Tibial artery (tissue), 4 donors: ENCODE results near the gene HLA-F.

Experiments used
- DNase-seq, 2 donors: peaks; one replicate each; pipeline ENCODE4 v3.0.0-alpha.2; 2019
- H3K27ac ChIP-seq, 2 donors: fragments of 200-600 bp; sonication (generic) in 1 of 2; 1 replicate in 1 of 2; 2 replicates in 1 of 2; pipeline ENCODE4 v1.5.1; 2018 to 2019; ENCODE audit warnings: mild to moderate bottlenecking in 1 of 2
- H3K27me3 ChIP-seq, 2 donors: fragments of 200-600 bp; sonication (generic) in 1 of 2; one replicate each; pipeline versions ENCODE4 v1.5.1 to v1.6.0; 2016 to 2019
- H3K36me3 ChIP-seq, 3 donors: fragments of 200-600 bp; sonication (generic) in 2 of 3; one replicate each; pipeline ENCODE4 v1.5.1; 2016 to 2019; ENCODE audit warnings: mild to moderate bottlenecking in 2 of 3
- H3K4me1 ChIP-seq, 4 donors: fragments of 200-600 bp; sonication (generic) in 2 of 4; 1 replicate in 3 of 4; 2 replicates in 1 of 4; pipeline ENCODE4 v1.5.1; 2016 to 2019
- H3K4me3 ChIP-seq, 2 donors: fragments of 200-600 bp; sonication (generic) in 1 of 2; 1 replicate in 1 of 2; 2 replicates in 1 of 2; pipeline ENCODE4 v1.5.1; 2018 to 2019; ENCODE audit warnings: mild to moderate bottlenecking in 2 of 2
- H3K9me3 ChIP-seq, 3 donors: fragments of 200-600 bp; sonication (generic) in 1 of 3; one replicate each; pipeline ENCODE4 v1.5.1; 2016 to 2019
- intact Hi-C: fragments of 100-400 bp; cut with DNase I; formaldehyde crosslinking; loops from one replicate; pipeline ENCODE4 v1.15.0; 2023; ENCODE audit warnings: low total_unique reads
- TF ChIP-seq, protein P1 (sequence below), 2 experiments: fragments of 200-600 bp in 1 of 2; fragments of 450-650 bp in 1 of 2; IDR thresholded peaks; one replicate each; pipeline ENCODE4 v1.5.1; 2017 to 2019; ENCODE audit warnings: antibody characterized with exemption in 2 of 2, mild to moderate bottlenecking in 1 of 2, moderate library complexity in 1 of 2

HLA-F gene

GRCh38 chr6:29741592-29741991 is 18.4 kb downstream of the HLA-F start:
- peaks cover 0 to 16% (median 14%) of the 10 kb centered on the region in 3 donors for H3K36me3 ChIP-seq
- intact Hi-C loops: loop anchor here (5.0 kb wide), 1 partner anchor 91 kb away; no protein-coding TSS in a partner anchor
- no peaks in the 10 kb centered on the region for H3K27me3 ChIP-seq
- no peak for DNase-seq
- no peak overlapping the region for H3K4me3 ChIP-seq
- no peaks in the 10 kb centered on the region for H3K4me1 ChIP-seq
- TF ChIP-seq, protein P1, sequence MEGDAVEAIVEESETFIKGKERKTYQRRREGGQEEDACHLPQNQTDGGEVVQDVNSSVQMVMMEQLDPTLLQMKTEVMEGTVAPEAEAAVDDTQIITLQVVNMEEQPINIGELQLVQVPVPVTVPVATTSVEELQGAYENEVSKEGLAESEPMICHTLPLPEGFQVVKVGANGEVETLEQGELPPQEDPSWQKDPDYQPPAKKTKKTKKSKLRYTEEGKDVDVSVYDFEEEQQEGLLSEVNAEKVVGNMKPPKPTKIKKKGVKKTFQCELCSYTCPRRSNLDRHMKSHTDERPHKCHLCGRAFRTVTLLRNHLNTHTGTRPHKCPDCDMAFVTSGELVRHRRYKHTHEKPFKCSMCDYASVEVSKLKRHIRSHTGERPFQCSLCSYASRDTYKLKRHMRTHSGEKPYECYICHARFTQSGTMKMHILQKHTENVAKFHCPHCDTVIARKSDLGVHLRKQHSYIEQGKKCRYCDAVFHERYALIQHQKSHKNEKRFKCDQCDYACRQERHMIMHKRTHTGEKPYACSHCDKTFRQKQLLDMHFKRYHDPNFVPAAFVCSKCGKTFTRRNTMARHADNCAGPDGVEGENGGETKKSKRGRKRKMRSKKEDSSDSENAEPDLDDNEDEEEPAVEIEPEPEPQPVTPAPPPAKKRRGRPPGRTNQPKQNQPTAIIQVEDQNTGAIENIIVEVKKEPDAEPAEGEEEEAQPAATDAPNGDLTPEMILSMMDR (IDR thresholded peaks at IDR 0.05): no peak
- H3K9me3 ChIP-seq: no peaks in the 10 kb centered on the region
- H3K27ac ChIP-seq: no peak overlapping the region

GRCh38 chr6:29742127-29742526 is 18.9 kb downstream of the HLA-F start:
- Histone ChIP-seq H3K4me3 (no peak overlapping the region), H3K4me1 (no peaks in the 10 kb centered on the region), H3K36me3 (peaks cover 0 to 16% (median 14%) of the 10 kb centered on the region in 3 donors), H3K9me3 (no peaks in the 10 kb centered on the region), H3K27me3 (no peaks in the 10 kb centered on the region), H3K27ac (no peak overlapping the region)
- intact Hi-C loops: loop anchor here (5.0 kb wide), 1 partner anchor 90 kb away; no protein-coding TSS in a partner anchor
- TF ChIP-seq, protein P1 (IDR thresholded peaks at IDR 0.05): no peak
- no peak for DNase-seq

- no peak for DNase-seq
- H3K27me3 ChIP-seq: no peaks in the 10 kb centered on the region
- no peaks in the 10 kb centered on the region for H3K9me3 ChIP-seq
- peaks cover 0 to 16% (median 14%) of the 10 kb centered on the region in 3 donors for H3K36me3 ChIP-seq
- TF ChIP-seq, protein P1 (IDR thresholded peaks at IDR 0.05): no peak
- H3K27ac ChIP-seq: no peak overlapping the region
- intact Hi-C loops: loop anchor here (5.0 kb wide), 1 partner anchor 89 kb away; no protein-coding TSS in a partner anchor
- H3K4me3 ChIP-seq: no peak overlapping the region
- H3K4me1 ChIP-seq: peaks cover 0 to 7% (median 5%) of the 10 kb centered on the region in 4 donors
Observed at GRCh38 chr6:29743025-29743424, 19.8 kb downstream of the HLA-F start.

DNA sequence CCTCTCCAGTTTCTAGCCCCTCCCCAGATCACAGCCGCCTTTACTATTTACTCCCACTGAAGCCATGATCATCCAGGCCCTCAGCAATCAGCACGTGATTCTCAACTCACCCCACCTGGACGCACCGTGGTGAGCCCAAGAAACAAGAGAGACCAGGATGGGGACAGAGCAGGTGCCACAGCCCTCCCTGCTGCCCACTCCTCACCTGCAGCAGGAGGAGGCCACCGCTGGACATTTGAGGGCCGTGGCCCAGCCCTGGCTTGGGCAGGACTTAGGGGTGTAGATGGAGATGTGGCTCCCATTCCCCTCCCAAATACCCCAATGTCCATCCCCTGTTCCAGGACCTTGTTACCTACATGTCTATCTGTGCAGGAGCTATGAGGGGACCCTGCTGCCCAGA is 20.3 kb downstream of the HLA-F start:
- no peak for DNase-seq
- Histone ChIP-seq H3K9me3 (no peaks in the 10 kb centered on the region), H3K4me1 (peaks cover 0 to 11% (median 8%) of the 10 kb centered on the region in 4 donors), H3K27ac (no peak overlapping the region), H3K27me3 (no peaks in the 10 kb centered on the region), H3K4me3 (no peak overlapping the region), H3K36me3 (peaks cover 0 to 16% (median 10%) of the 10 kb centered on the region in 3 donors)
- intact Hi-C loops: loop anchor here (5.0 kb wide), 1 partner anchor 89 kb away; no protein-coding TSS in a partner anchor
- TF ChIP-seq, protein P1 (IDR thresholded peaks at IDR 0.05): no peak

DNA sequence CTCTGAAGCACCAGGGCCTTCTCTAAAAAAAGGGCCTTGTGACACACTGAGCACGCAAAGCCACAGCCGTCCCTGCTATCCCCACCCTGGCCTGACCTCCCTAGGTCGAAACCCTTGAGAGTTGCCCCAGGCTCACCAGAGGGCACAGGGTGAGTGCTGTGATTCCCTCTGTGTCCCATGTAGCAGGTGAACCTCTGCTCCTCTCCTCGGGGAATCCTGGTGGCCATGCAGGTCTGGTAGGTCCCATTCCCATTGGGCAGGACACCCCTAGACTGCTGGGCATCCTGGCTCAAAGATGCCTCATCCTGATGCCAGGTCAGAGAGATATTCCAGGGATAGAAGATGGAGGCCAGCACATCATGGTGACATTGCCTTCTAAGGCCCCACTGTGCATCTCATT is 20.9 kb downstream of the HLA-F start:
- no peak overlapping the region for H3K4me3 ChIP-seq
- H3K27ac ChIP-seq: no peak overlapping the region
- no peaks in the 10 kb centered on the region for H3K9me3 ChIP-seq
- intact Hi-C loops: loop anchor here (5.0 kb wide), 1 partner anchor 88 kb away; no protein-coding TSS in a partner anchor
- TF ChIP-seq, protein P1 (IDR thresholded peaks at IDR 0.05): no peak
- no peaks in the 10 kb centered on the region for H3K27me3 ChIP-seq
- DNase-seq: no peak
- peaks cover 0 to 16% (median 7%) of the 10 kb centered on the region in 3 donors for H3K36me3 ChIP-seq
- peaks cover 0 to 12% (median 8%) of the 10 kb centered on the region in 4 donors for H3K4me1 ChIP-seq
